Astrocyte (in vitro differentiated cells and primary cell): ENCODE results near the gene SPATA16. TPM values are rescaled to one million over a fixed set of nuclear protein-coding genes. Genes with fewer than 3 reads are reported as not detected.

ENCODE experiments used
- DNase-seq: peaks from one replicate; pipeline ENCODE4 v3.0.0-alpha.2; 2010; ENCODE audit warnings: low read depth
- FAIRE-seq: peaks from 2 replicates; lab custom pipeline; 2011; peaks lifted over from hg19 to GRCh38; lab: Jason Lieb, UNC
- H2AFZ ChIP-seq: 2 replicates; pipeline ENCODE4 v1.6.0; 2012; ENCODE audit warnings: low read depth, low read length, inconsistent platforms
- H3K27ac ChIP-seq: 2 replicates; pipeline ENCODE4 v1.5.1; 2011; ENCODE audit warnings: low read depth, low read length, inconsistent platforms
- H3K27me3 ChIP-seq: 2 replicates; pipeline ENCODE4 v1.6.0; 2011; ENCODE audit warnings: low read length, inconsistent platforms; ENCODE audit not compliant: insufficient read depth
- H3K36me3 ChIP-seq: 2 replicates; pipeline ENCODE4 v1.5.1; 2011; ENCODE audit warnings: low read length, inconsistent platforms; ENCODE audit not compliant: insufficient read depth
- H3K4me1 ChIP-seq: 2 replicates; pipeline ENCODE4 v1.5.1; 2011; ENCODE audit warnings: low read length, inconsistent platforms; ENCODE audit not compliant: insufficient read depth
- H3K4me2 ChIP-seq: 2 replicates; pipeline ENCODE4 v1.6.0; 2012; ENCODE audit warnings: low read length, inconsistent platforms
- H3K4me3 ChIP-seq: 2 replicates; pipeline ENCODE4 v1.5.1; 2011; ENCODE audit warnings: low read depth, mild to moderate bottlenecking, low read length, inconsistent platforms; ENCODE audit not compliant: insufficient read depth
- H3K79me2 ChIP-seq: 2 replicates; pipeline ENCODE4 v1.6.0; 2012; ENCODE audit warnings: mild to moderate bottlenecking, low read length, inconsistent platforms; ENCODE audit not compliant: insufficient read depth
- H3K9ac ChIP-seq: 2 replicates; pipeline ENCODE4 v1.6.0; 2012; ENCODE audit warnings: mild to moderate bottlenecking, low read length, inconsistent platforms
- H3K9me3 ChIP-seq: 2 replicates; pipeline ENCODE4 v1.5.1; 2012; ENCODE audit warnings: low read depth, mild to moderate bottlenecking, low read length, inconsistent platforms; ENCODE audit not compliant: insufficient read depth
- H4K20me1 ChIP-seq: 2 replicates; pipeline ENCODE4 v1.6.0; 2012; ENCODE audit warnings: low read length, inconsistent platforms; ENCODE audit not compliant: insufficient read depth
- H3K27ac Mint-ChIP-seq: one replicate; pipeline ENCODE4 v1.8.0; 2021; ENCODE audit warnings: mild to moderate bottlenecking, mixed read lengths; ENCODE audit not compliant: unreplicated experiment
- H3K27me3 Mint-ChIP-seq: one replicate; pipeline ENCODE4 v1.8.0; 2021; ENCODE audit warnings: low read depth, mixed read lengths; ENCODE audit not compliant: unreplicated experiment
- H3K36me3 Mint-ChIP-seq: one replicate; pipeline ENCODE4 v1.8.0; 2021; ENCODE audit warnings: low read depth, mixed read lengths; ENCODE audit not compliant: unreplicated experiment
- H3K4me1 Mint-ChIP-seq: one replicate; pipeline ENCODE4 v1.8.0; 2021; ENCODE audit warnings: low read depth, mixed read lengths; ENCODE audit not compliant: unreplicated experiment
- H3K4me3 Mint-ChIP-seq: one replicate; pipeline ENCODE4 v1.8.0; 2021; ENCODE audit warnings: mild to moderate bottlenecking, moderate library complexity, mixed read lengths; ENCODE audit not compliant: unreplicated experiment
- H3K9me3 Mint-ChIP-seq: one replicate; pipeline ENCODE4 v1.8.0; 2021; ENCODE audit warnings: mild to moderate bottlenecking, mixed read lengths; ENCODE audit not compliant: unreplicated experiment
- CTCF ChIP-seq: IDR thresholded peaks from 2 replicates; pipeline ENCODE4 v1.5.1; 2011; ENCODE audit warnings: low read depth, mild to moderate bottlenecking, inconsistent platforms, low read length, moderate library complexity; ENCODE audit not compliant: insufficient read depth
- EZH2 ChIP-seq: IDR thresholded peaks from 2 replicates; pipeline ENCODE4 v1.6.1; 2012; ENCODE audit warnings: mild to moderate bottlenecking, low read length, inconsistent platforms; ENCODE audit not compliant: insufficient read depth
- total RNA-seq: library from RNA; stranded (reverse); gene quantifications from 2 replicates; pipeline ENCODE4 v1.2.1, GENCODE V29; 2021

Gene SPATA16
- total RNA-seq, 1 donor from 2014 or later: not detected

- no peaks in the 10 kb centered on the region for H3K36me3 ChIP-seq
- H3K9ac ChIP-seq: no peak overlapping the region
- H3K9me3 ChIP-seq: no peaks in the 10 kb centered on the region
- H2AFZ ChIP-seq: no peak overlapping the region
- no peak overlapping the region for H3K27ac ChIP-seq
- H4K20me1 ChIP-seq: no peaks in the 10 kb centered on the region
- H3K79me2 ChIP-seq: no peaks in the 10 kb centered on the region
- TF ChIP-seq CTCF (no peak), EZH2 (no peak)
- no peak overlapping the region for H3K4me3 ChIP-seq
- no peaks in the 10 kb centered on the region for H3K4me1 ChIP-seq
- Mint-ChIP-seq H3K9me3 (no peaks in the 10 kb centered on the region), H3K27ac (no peak overlapping the region), H3K4me3 (no peak overlapping the region), H3K36me3 (no peaks in the 10 kb centered on the region), H3K4me1 (peaks cover 1% of the 10 kb centered on the region), H3K27me3 (no peaks in the 10 kb centered on the region)
- no peak for DNase-seq
- H3K27me3 ChIP-seq: no peaks in the 10 kb centered on the region
- no peak overlapping the region for H3K4me2 ChIP-seq
- FAIRE-seq: no peak
Observed at GRCh38 chr3:173006006-173006405, 135.0 kb downstream of the SPATA16 start.

GRCh38 chr3:173004681-173005080 lies 136.4 kb downstream of the SPATA16 start:
- no peak overlapping the region for H3K9ac ChIP-seq
- H3K27ac Mint-ChIP-seq: no peak overlapping the region
- DNase-seq: no peak
- H2AFZ ChIP-seq: no peak overlapping the region
- TF ChIP-seq CTCF: no peak
- no peak for TF ChIP-seq EZH2
- H3K4me3 Mint-ChIP-seq: no peak overlapping the region
- no peaks in the 10 kb centered on the region for H3K79me2 ChIP-seq
- H3K36me3 ChIP-seq: no peaks in the 10 kb centered on the region
- H3K4me2 ChIP-seq: no peak overlapping the region
- peaks cover 1% of the 10 kb centered on the region for H3K4me1 Mint-ChIP-seq
- H3K4me3 ChIP-seq: no peak overlapping the region
- H3K27me3 ChIP-seq: no peaks in the 10 kb centered on the region
- no peaks in the 10 kb centered on the region for H3K9me3 ChIP-seq
- H3K9me3 Mint-ChIP-seq: no peaks in the 10 kb centered on the region
- H3K4me1 ChIP-seq: no peaks in the 10 kb centered on the region
- no peaks in the 10 kb centered on the region for H3K36me3 Mint-ChIP-seq
- H3K27me3 Mint-ChIP-seq: no peaks in the 10 kb centered on the region
- no peak for FAIRE-seq
- no peaks in the 10 kb centered on the region for H4K20me1 ChIP-seq
- no peak overlapping the region for H3K27ac ChIP-seq

- H3K79me2 ChIP-seq: no peaks in the 10 kb centered on the region
- H3K4me1 Mint-ChIP-seq: peaks cover 1% of the 10 kb centered on the region
- no peaks in the 10 kb centered on the region for H3K9me3 ChIP-seq
- H3K27me3 ChIP-seq: no peaks in the 10 kb centered on the region
- H3K27ac ChIP-seq: no peak overlapping the region
- FAIRE-seq: no peak
- no peak overlapping the region for H3K9ac ChIP-seq
- no peak overlapping the region for H3K4me3 Mint-ChIP-seq
- no peak overlapping the region for H2AFZ ChIP-seq
- TF ChIP-seq CTCF: no peak
- TF ChIP-seq EZH2: no peak
- no peaks in the 10 kb centered on the region for H4K20me1 ChIP-seq
- H3K36me3 ChIP-seq: no peaks in the 10 kb centered on the region
- no peak for DNase-seq
- no peaks in the 10 kb centered on the region for H3K9me3 Mint-ChIP-seq
- H3K4me3 ChIP-seq: no peak overlapping the region
- H3K36me3 Mint-ChIP-seq: no peaks in the 10 kb centered on the region
- no peak overlapping the region for H3K4me2 ChIP-seq
- H3K4me1 ChIP-seq: no peaks in the 10 kb centered on the region
- H3K27me3 Mint-ChIP-seq: no peaks in the 10 kb centered on the region
- H3K27ac Mint-ChIP-seq: no peak overlapping the region
Observed at GRCh38 chr3:173003956-173004355, 137.1 kb downstream of the SPATA16 start.
